GM19193 (cell line): Measurements from ENCODE around the gene DELE1.

Experiments
- POLR2A ChIP-seq: IDR thresholded peaks from 4 replicates; pipeline ENCODE4 v1.6.1; 2011; ENCODE audit not compliant: insufficient read depth, insufficient read length; ENCODE audit errors: extremely low read depth

The DELE1 gene

GRCh38 chr5:141934099-141934844 is 10.6 kb downstream of the DELE1 start:
- TF ChIP-seq POLR2A: no peak

DNA sequence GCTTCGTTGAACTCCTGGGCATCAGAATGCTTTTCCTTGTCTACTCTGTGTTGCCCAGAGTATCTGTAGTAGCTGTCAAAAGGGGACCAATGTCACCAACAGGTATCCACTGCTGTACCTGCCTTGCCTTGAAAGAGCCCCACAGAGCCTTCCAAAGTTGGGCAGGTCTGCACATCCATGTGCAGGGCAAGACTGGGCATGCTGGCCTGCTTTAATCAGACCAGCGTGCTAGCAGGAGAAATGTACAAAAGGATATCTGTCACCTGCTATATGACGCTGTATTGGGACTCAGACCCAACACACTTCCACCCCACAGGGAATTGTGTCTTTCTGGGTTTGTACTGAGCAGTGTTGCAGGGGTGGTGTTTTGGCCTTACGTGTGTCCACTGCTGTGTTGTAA is 11.9 kb downstream of the DELE1 start:
- no peak for TF ChIP-seq POLR2A

DNA sequence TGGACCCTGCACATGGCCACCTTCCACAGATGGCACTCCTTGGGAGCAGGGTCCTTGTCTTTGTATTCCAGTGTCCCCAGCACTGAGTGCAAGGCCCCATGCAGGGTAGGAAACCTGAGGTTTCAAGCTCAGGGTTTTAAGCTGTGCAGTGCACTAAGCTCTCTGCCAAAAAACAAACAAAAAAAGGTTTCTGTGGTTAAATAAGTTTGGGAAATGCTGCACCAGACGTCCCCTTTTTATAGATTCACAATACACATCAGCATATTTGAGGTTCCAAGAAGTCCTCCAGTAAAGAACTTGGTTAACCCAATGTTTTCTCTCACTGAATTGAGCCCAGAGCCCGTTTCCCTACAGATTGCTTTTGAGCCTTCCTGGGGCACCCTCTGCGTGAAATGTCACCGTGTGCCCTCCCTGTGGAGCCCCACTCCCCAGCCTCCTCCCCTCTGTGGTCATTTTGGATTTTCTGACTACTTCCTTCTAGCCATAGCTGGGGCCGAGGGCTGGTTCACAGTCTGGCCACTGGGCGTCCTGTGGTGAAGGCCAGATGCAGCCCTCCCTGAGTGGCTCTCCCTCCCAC is 17.1 kb downstream of the DELE1 start:
- no peak for TF ChIP-seq POLR2A

DNA sequence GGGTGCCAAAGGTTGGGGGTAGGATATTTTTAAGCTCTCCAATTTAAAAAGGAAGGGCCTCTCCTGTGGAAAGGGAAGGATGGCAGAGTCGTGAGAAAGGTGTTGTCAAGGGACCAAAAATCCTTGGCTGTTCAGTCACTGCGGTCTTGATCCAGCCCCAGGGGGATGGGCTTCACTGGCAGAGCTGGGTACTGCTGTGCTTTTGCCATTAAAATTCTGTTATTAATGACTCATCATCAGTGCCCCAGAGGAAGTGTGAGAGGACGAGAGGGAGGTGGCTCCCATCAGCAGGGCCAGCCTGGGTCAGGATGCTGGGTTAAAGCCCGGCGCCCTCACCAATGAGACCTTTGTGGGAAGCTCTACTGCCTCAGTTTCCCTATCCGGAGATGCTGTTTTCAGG is 17.6 kb downstream of the DELE1 start:
- TF ChIP-seq POLR2A: no peak

- no peak for TF ChIP-seq POLR2A
These were observed 18.1 kb downstream of the DELE1 start for GRCh38 chr5:141941779-141942178.

DNA sequence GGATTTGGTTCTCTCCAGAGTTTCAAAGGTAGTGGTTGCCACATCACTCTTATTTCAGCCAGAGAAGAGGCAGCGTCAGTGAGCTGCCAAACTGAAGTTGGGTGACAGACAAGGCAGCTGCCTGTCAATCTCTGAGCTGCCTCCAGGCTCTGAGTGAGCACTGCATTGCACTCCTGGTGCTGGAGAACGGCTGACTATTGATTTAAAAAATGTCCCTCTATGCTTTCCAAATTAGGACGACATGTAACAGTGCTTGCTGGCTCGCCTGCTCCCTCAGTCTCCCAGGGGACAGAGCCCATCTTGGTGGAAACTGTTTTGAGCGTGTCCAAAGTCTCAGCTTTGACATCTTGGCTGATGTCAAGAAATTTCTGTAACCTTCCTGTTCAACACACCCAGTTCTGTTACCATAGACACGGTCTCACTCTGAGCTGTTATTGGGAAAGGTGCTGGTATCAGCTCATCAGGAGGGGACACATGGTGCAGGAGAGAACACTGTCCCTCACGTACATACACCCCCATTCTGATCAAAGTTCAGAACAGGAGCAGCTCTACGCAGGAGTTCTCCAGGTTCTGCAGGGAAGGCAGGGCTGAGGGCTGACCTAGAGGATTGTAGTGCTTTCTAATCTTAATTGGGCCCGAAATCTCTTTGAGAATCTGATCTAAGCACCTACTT is 18.6 kb downstream of the DELE1 start:
- TF ChIP-seq POLR2A: no peak

GRCh38 chr5:141944076-141944475 is 20.4 kb downstream of the DELE1 start:
- TF ChIP-seq POLR2A: no peak

GRCh38 chr5:141945511-141946051 is 21.9 kb downstream of the DELE1 start:
- TF ChIP-seq POLR2A: no peak

- TF ChIP-seq POLR2A: no peak
These were observed 23.6 kb downstream of the DELE1 start for GRCh38 chr5:141947316-141947715.

DNA sequence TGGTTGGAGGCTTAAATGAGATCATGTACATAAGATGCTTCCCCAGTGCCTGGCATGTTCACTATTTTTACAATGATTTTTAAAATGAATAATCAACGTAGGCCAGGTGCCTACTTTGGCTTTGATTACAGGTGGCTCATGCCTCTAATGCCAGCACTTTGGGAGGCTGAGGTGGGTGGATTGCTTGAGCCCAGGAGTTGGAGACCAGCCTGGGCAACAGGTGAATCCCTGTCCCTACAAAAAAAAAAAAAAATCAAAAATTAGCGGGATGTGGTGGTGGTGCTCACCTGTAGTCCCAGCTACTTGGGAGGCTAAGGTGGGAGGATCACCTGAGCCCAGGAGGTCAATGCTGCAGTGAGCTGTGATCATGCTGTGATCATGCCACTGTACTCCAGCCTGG is 25.1 kb downstream of the DELE1 start:
- TF ChIP-seq POLR2A: no peak

DNA sequence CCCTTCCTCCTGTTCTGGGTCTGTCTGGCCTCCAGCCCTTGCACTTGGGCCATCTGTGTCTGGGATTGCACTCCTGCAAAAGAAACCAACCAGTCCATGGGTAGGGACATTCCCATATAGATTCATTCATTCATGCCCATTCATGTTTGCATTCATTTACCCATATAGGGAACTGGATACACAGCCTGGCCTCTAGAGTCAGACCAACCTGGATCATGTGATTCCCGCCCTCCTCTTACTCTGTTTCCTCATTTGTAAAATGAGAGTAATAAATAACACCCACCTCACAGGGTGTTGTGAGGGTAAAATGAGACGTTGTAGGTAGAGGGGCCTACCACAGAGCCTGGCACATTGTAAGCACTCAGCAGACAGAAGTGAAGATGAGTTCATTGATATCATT is 25.8 kb downstream of the DELE1 start:
- no peak for TF ChIP-seq POLR2A

GRCh38 chr5:141950207-141951005 is 26.7 kb downstream of the DELE1 start:
- TF ChIP-seq POLR2A: no peak

DNA sequence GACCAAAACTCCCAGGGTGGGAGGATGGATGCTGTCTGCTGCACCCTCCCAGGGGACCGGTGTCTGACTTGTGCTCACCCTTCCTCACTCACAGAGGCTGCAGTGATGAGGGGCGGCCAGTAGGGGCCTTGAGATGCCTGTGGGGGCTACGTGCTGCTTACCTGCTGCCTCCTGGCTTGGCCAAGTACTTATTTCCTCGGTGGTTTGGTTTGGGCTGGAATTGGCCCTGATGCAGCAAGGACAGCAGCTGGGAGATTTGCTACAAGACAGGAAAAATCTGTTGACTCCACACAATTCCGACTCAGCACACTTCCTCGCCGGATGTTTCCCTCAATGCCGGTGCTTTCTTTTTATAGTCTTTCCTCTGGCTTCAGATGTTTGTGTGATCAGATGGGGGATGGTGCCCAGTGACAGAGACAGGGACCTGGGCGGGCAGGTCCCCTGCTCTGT is 27.7 kb downstream of the DELE1 start:
- TF ChIP-seq POLR2A: no peak

DNA sequence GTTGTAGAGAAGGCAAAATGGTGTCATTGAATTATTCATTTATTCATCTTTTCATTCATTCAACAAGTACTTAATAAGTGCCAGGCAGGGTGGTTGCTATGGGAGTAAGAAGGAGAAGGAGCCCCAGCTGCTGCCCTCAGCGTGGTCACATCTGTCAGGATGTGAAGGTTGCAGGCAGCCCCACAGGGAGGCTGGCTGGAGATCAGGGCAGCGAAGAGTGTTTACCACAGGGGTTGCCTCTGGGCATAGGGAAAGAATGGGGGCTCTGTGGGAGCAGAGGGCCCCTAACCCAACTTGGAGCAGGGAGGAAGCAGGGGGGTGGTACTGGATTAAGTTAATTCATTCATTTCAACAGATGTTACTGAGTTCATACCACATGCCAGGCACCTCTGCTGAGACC is 28.3 kb downstream of the DELE1 start:
- no peak for TF ChIP-seq POLR2A

GRCh38 chr5:141954194-141954593 is 30.5 kb downstream of the DELE1 start:
- TF ChIP-seq POLR2A: no peak

DNA sequence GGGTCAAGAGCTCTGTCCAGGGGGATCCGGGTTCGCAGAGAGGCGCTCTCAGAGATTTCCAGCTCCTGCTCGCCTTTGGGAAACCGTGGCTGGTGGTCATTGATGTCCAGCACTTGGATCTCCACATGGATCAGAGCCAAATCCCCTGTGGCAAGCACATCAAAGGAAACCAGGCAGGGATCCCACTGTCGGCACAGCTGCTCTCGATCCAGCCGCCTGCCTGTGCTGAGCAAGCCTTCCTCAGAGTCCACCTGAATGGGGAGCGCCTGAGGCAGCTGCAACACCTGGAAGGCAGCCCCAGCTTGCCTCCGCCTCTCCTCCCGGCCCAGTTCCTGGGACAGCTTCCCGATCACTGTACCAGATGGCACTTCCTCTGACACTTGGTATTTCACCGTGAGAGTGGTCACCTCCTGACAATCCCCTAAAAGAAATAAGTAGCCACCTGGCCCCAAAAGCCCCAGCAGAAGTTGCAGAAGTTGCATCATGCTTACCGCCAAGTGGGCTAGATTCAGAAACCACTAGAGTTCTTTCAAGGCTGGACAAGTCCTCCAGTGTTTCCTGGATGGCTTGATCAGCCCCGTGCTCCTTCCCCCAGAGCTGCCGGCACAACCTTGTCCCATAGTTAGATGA is 33.8 kb downstream of the DELE1 start:
- no peak for TF ChIP-seq POLR2A
